ENCODE measurements around the gene VEZF1.

VEZF1 gene

DNA sequence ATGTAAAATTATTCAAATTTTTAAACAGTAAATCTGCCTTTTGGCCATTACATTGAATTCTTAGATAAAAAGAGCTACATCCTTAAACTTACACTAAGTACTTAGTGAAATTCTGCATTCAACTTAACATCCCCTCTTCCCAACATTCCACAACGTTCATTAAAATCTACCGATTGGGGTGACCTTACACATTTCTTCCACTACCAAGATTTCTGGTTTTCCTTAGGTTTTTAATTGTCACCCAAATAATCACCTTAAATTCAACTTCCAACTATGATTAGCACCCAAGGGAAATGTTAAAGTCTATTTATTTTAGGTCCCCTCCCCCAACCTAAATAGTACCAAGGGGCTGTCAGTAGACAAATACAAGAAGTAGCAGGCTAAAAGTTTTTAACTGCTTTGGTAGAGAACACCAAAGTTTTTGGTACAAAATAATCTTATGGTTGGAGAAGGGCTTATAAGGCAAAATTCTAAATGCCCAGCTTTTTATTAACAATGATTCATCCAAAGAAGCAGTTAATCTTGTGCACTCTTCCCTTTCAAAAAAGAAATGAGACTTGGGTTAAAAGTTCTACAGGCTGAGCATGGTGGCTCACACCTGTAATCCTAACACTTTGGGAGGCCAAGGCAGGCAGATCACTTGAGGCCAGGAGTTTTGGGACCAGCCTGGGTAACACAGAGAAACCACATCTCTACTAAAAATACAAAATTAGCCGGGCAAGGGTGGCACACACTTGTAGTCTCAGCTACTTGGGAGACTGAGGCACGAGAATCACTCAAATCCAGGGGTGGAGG is 14.3 kb upstream of the VEZF1 start:
- Histone ChIP-seq H3K27me3 (ENCODE audit: insufficient read depth, poor library complexity, severe bottlenecking) (no peaks in the 10 kb centered on the region), H3K27ac (replicated peaks) (no peak overlapping the region), H3K4me3 (replicated peaks; ENCODE audit: insufficient read depth, low read length) (no peak overlapping the region)
- DNase-seq (ENCODE audit: low read depth in 1 of 2, low spot score in 1 of 2): no peak
- no peak for TF ChIP-seq GABPA (IDR thresholded peaks at IDR 0.05; ENCODE audit: low read depth)
- no peak for TF ChIP-seq SPI1 (IDR thresholded peaks at IDR 0.05; ENCODE audit: borderline replicate concordance, low read depth)
- TF ChIP-seq, protein P1, sequence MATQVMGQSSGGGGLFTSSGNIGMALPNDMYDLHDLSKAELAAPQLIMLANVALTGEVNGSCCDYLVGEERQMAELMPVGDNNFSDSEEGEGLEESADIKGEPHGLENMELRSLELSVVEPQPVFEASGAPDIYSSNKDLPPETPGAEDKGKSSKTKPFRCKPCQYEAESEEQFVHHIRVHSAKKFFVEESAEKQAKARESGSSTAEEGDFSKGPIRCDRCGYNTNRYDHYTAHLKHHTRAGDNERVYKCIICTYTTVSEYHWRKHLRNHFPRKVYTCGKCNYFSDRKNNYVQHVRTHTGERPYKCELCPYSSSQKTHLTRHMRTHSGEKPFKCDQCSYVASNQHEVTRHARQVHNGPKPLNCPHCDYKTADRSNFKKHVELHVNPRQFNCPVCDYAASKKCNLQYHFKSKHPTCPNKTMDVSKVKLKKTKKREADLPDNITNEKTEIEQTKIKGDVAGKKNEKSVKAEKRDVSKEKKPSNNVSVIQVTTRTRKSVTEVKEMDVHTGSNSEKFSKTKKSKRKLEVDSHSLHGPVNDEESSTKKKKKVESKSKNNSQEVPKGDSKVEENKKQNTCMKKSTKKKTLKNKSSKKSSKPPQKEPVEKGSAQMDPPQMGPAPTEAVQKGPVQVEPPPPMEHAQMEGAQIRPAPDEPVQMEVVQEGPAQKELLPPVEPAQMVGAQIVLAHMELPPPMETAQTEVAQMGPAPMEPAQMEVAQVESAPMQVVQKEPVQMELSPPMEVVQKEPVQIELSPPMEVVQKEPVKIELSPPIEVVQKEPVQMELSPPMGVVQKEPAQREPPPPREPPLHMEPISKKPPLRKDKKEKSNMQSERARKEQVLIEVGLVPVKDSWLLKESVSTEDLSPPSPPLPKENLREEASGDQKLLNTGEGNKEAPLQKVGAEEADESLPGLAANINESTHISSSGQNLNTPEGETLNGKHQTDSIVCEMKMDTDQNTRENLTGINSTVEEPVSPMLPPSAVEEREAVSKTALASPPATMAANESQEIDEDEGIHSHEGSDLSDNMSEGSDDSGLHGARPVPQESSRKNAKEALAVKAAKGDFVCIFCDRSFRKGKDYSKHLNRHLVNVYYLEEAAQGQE (IDR thresholded peaks at IDR 0.05; ENCODE audit: insufficient replicate concordance, low read depth): no peak
- TF ChIP-seq, protein P2, sequence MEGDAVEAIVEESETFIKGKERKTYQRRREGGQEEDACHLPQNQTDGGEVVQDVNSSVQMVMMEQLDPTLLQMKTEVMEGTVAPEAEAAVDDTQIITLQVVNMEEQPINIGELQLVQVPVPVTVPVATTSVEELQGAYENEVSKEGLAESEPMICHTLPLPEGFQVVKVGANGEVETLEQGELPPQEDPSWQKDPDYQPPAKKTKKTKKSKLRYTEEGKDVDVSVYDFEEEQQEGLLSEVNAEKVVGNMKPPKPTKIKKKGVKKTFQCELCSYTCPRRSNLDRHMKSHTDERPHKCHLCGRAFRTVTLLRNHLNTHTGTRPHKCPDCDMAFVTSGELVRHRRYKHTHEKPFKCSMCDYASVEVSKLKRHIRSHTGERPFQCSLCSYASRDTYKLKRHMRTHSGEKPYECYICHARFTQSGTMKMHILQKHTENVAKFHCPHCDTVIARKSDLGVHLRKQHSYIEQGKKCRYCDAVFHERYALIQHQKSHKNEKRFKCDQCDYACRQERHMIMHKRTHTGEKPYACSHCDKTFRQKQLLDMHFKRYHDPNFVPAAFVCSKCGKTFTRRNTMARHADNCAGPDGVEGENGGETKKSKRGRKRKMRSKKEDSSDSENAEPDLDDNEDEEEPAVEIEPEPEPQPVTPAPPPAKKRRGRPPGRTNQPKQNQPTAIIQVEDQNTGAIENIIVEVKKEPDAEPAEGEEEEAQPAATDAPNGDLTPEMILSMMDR (IDR thresholded peaks at IDR 0.05; ENCODE audit: insufficient read depth, low read length): no peak
- TF ChIP-seq POLR2AphosphoS5 (IDR thresholded peaks at IDR 0.05; ENCODE audit: low read depth): no peak; the same call in none of the 2 replicates

DNA sequence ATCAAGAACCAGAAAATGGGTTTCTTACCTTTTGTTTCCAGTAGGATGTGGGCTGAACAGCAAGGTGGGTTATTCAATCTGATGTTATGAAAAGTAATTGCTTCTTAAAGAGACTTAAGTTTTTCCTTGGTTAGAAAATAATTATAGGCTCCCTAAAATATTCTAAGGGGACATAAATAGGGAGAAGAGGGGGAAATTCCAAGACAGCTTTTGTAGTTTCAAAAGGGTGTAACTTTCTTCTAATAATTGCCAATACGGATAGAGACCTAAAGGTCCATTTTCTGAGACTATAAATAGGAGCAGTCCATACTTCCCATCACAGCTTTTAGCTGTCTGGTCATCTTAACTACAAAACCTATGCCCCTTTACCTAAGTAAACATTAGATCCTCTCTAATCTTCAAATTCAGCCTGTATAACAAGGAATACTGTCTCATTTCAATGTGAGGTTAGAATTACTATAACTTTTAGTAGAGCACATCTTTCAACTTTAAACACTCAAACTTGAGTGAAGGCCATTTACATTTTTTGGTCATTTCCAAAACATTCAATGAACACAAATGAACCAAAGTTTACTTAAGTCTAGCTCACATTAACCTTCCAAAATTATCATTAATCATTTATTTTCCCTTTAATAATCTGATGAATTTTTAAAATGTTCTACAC is 13.5 kb upstream of the VEZF1 start:
- Histone ChIP-seq H3K4me3 (replicated peaks; ENCODE audit: insufficient read depth, low read length) (no peak overlapping the region), H3K27me3 (ENCODE audit: insufficient read depth, poor library complexity, severe bottlenecking) (no peaks in the 10 kb centered on the region), H3K27ac (replicated peaks) (no peak overlapping the region)
- TF ChIP-seq, protein P1 (IDR thresholded peaks at IDR 0.05; ENCODE audit: insufficient replicate concordance, low read depth): no peak
- TF ChIP-seq GABPA (IDR thresholded peaks at IDR 0.05; ENCODE audit: low read depth) (no peak), SPI1 (IDR thresholded peaks at IDR 0.05; ENCODE audit: borderline replicate concordance, low read depth) (no peak), POLR2AphosphoS5 (IDR thresholded peaks at IDR 0.05; ENCODE audit: low read depth) (no peak; the same call in 1 of the 2 replicates)
- TF ChIP-seq, protein P2 (IDR thresholded peaks at IDR 0.05; ENCODE audit: insufficient read depth, low read length): no peak
- DNase-seq (ENCODE audit: low read depth in 1 of 2, low spot score in 1 of 2): no peak

DNA sequence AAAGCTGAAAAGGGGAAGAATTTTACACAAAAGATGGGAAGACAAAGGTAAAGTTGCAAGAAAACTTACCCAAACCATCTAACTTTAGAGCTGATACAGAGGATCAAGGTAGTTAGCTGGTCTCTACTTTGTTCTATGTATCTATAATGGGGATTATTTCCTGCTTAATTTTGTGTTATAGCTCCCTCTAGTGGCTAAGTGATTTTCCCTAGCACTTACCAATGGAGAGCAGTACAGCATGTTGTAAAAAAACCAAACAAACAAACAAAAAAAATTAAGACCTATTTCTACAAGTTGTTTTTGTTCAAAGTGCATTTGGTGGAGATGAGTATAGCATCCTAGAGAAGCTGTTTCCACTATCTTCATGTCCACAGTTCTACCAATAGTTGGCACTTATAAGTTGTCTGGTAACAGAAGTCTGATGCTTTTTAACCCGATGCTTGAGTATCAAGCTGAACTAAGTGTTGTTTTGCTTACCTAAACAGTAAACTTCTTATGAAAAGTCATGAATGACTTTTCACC is 11.5 kb upstream of the VEZF1 start:
- no peak; the same call in 1 of the 2 replicates for TF ChIP-seq POLR2AphosphoS5 (IDR thresholded peaks at IDR 0.05; ENCODE audit: low read depth)
- TF ChIP-seq, protein P2 (IDR thresholded peaks at IDR 0.05; ENCODE audit: insufficient read depth, low read length): peak; percentile 65
- DNase-seq (ENCODE audit: low read depth in 1 of 2, low spot score in 1 of 2): peak in 1 of 2 experiments; percentile 38
- H3K27ac ChIP-seq (replicated peaks): no peak overlapping the region
- no peaks in the 10 kb centered on the region for H3K27me3 ChIP-seq (ENCODE audit: insufficient read depth, poor library complexity, severe bottlenecking)
- no peak overlapping the region for H3K4me3 ChIP-seq (replicated peaks; ENCODE audit: insufficient read depth, low read length)
